Measurements from ENCODE around the gene SLC25A22. TPM values are rescaled to one million over a fixed set of nuclear protein-coding genes. Genes with fewer than 3 reads are reported as not detected.

SLC25A22 gene
- total and polyA plus RNA-seq, 8 donors: 12.5 to 29.4 (median 17.0) TPM

DNA sequence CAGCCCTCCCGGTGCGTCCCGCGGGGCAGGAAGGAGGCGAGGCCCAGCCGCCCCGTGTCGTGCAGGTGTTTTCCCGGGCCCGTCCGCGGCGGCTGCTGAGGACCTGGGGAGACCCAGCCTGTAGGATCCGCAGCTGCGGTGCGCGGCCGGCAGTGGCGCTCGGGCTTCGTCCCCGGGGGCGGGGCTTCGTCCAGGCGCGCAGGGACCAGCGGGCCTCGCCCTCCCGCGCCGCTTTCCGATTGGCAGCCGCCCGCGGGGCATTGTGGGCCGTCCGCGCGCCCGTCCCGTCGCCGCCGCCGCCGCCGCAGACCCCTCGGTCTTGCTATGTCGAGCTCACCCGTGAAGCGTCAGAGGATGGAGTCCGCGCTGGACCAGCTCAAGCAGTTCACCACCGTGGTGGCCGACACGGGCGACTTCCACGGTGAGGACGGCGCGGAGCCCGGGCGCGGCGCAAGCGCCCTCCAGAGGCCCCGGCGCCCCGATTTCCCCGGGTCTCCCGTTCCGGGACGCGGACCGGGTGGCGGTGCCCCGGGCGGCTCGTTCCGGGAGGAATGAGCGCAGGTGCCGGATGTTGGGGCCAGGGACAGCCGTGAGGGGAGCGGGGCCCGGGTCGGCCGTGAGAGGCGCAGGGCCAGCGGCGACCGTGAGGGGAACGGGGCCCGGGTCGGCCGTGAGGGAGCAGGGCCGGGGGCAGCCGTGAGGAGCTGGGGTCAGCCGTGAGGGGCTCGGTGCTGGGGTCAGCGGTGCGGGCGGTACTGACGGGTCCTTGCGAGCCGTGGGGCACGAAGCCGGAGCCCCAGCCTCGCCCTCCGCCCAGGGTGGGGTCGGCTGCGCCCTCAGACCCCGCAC is 50.7 kb downstream of the SLC25A22 start, which contains the start of gene TALDO1:
TALDO1 (plus strand) TSS at position 307 of the 849 bp plus-strand sequence; CDS start at position 325, 18 bp downstream.
- ATAC-seq (peak; percentile 98), DNase-seq (peak; percentile 84 to 99 (median 92))
- peak within 1 kb of the TSS; percentile 85 to 95 for H3K4me3 ChIP-seq
- H3K27ac ChIP-seq: peak within 1 kb of the TSS; percentile 80 to 90
- intact Hi-C loops (cut with DNase I): no loop called here
- TF ChIP-seq, protein P1, sequence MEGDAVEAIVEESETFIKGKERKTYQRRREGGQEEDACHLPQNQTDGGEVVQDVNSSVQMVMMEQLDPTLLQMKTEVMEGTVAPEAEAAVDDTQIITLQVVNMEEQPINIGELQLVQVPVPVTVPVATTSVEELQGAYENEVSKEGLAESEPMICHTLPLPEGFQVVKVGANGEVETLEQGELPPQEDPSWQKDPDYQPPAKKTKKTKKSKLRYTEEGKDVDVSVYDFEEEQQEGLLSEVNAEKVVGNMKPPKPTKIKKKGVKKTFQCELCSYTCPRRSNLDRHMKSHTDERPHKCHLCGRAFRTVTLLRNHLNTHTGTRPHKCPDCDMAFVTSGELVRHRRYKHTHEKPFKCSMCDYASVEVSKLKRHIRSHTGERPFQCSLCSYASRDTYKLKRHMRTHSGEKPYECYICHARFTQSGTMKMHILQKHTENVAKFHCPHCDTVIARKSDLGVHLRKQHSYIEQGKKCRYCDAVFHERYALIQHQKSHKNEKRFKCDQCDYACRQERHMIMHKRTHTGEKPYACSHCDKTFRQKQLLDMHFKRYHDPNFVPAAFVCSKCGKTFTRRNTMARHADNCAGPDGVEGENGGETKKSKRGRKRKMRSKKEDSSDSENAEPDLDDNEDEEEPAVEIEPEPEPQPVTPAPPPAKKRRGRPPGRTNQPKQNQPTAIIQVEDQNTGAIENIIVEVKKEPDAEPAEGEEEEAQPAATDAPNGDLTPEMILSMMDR (IDR thresholded peaks at IDR 0.05): peak; percentile 15 to 34
- H3K4me1 ChIP-seq: peaks cover 11 to 44% of the 10 kb centered on the region in 2 donors
- no peaks in the 10 kb centered on the region for H3K27me3 ChIP-seq
- H3K36me3 ChIP-seq: peaks cover 0 to 3% of the 10 kb centered on the region in 2 donors
- no peaks in the 10 kb centered on the region for H3K9me3 ChIP-seq

DNA sequence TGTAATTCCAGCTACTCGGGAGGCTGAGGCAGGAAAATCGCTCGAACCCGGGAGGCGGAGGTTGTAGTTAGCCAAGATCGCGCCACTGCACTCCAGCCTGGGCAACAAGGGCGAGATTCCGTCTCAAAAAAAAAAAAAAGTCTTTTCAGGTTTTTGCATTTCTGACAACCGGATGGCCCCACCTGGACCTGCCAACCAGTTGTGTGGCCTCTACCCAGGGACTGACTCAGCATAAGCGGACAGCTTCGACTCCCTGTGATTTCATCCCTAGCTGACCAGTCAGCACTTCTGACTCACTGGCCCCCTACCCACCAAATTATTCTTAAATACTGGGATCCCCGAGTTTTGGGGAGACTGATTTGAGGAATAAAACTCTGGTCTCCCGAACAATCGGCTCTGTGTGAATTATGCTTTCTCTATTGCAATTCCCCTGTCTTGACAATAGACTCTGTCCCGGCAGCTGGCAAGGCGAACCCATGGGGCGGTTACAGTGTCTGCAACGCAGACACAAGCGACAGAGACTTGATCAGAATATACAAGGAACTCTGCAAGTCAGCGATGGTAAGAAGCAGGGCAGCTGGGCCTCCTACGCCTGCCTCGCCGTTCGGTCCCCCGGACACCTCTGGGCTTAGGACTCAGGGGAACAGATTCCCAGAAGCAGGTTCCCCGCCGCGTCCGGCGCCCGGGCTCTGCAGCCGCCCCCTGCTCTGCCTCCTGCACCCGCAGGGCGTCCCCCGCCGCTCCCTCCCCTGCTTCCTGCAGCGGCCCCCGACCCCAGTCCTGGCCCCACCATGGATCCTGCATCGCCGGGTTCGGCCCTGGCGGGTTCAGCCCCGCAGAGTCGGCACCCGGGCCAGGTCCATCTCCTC is 51.6 kb downstream of the SLC25A22 start:
- no peak for DNase-seq
- ATAC-seq: peak; percentile 34
- intact Hi-C loops (cut with DNase I): no loop called here
- H3K27me3 ChIP-seq: no peaks in the 10 kb centered on the region
- peaks cover 11 to 44% of the 10 kb centered on the region in 2 donors for H3K4me1 ChIP-seq
- H3K9me3 ChIP-seq: no peaks in the 10 kb centered on the region
- H3K27ac ChIP-seq: peak overlapping the region; percentile 80 to 90
- H3K36me3 ChIP-seq: no peaks in the 10 kb centered on the region
- TF ChIP-seq, protein P1 (IDR thresholded peaks at IDR 0.05): no peak
- H3K4me3 ChIP-seq: peak overlapping the region; percentile 85 to 95

DNA sequence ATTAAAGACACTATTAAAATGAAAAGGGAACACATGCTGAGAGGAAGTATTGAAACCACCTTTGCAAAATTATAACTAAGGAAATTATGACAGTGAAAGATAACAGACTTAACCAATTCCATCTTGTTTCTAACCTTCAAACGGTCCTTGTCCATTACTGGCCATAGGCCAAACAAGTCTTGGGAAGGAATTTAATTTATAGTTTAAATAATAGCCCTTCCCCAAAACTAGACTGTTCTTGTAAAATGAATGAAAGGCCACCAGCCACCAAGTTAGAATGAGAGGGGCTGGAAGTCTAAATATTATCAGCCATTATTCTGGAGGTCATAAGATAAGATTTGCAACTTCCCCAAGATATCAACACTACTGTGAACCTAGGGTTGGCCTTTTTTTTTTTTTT is 52.7 kb downstream of the SLC25A22 start:
- Histone ChIP-seq H3K9me3 (no peaks in the 10 kb centered on the region), H3K27ac (peak overlapping the region in 1 of 2 donors; percentile 90), H3K36me3 (no peaks in the 10 kb centered on the region), H3K4me3 (no peak overlapping the region), H3K4me1 (peaks cover 11 to 35% of the 10 kb centered on the region in 2 donors), H3K27me3 (no peaks in the 10 kb centered on the region)
- ATAC-seq: no peak
- TF ChIP-seq, protein P1 (IDR thresholded peaks at IDR 0.05): no peak
- DNase-seq: no peak
- intact Hi-C loops (cut with DNase I): no loop called here

DNA sequence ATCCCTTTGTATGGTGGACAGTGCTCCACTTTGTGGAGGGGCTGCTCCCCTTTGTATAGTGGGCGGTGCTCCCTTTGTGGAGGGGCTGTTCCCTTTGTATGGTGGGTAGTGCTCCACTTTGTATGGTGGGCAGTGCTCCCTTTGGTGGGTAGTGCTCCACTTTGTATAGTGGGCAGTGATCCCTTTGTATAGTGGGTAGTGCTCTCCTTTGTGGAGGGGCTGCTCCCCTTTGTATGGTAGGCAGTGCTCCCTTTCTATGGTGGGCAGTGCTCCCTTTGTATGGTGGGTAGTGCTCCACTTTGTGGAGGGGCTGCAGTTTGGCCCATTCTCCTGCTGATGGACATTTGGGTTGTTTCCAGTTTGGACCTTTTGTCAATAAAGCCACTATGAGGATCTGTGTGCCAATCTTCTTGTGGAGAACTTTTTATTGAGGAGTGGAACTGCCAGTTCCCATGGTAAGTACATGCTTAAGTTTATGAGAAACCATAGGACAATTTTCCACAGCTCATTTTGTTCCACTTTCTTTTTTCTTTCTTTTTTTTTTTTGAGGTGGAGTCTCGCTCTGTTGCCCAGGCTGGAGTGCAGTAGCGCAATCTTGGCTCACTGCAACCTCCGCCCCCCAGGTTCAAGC is 55.4 kb downstream of the SLC25A22 start:
- Histone ChIP-seq H3K4me3 (no peak overlapping the region), H3K27me3 (no peaks in the 10 kb centered on the region), H3K36me3 (no peaks in the 10 kb centered on the region), H3K27ac (no peak overlapping the region), H3K4me1 (peaks cover 5 to 21% of the 10 kb centered on the region in 2 donors), H3K9me3 (no peaks in the 10 kb centered on the region)
- intact Hi-C loops (cut with DNase I): no loop called here
- no peak for DNase-seq
- ATAC-seq: no peak
- TF ChIP-seq, protein P1 (IDR thresholded peaks at IDR 0.05): no peak
